ENCODE data around the gene RFNG.

GRCh38 chr17:82060001-82060380 is 8.4 kb upstream of the RFNG start:
- TF ChIP-seq MYC (IDR thresholded peaks at IDR 0.05; ENCODE audit: low read depth, low read length) (no peak), CTCF (IDR thresholded peaks at IDR 0.05; ENCODE audit: low read depth, low read length) (no peak), POLR2A (IDR thresholded peaks at IDR 0.05; ENCODE audit: extremely low read depth, insufficient read length) (no peak), MAX (IDR thresholded peaks at IDR 0.05; ENCODE audit: low read depth, low read length) (no peak)

All from NB4 (cell line).